GM10847 (cell line): ENCODE data around the gene NOL4L.

Experiments
- POLR2A ChIP-seq: IDR thresholded peaks from 2 replicates; pipeline ENCODE4 v1.6.1; 2011; ENCODE audit not compliant: insufficient read length; ENCODE audit errors: extremely low read depth

Gene NOL4L

DNA sequence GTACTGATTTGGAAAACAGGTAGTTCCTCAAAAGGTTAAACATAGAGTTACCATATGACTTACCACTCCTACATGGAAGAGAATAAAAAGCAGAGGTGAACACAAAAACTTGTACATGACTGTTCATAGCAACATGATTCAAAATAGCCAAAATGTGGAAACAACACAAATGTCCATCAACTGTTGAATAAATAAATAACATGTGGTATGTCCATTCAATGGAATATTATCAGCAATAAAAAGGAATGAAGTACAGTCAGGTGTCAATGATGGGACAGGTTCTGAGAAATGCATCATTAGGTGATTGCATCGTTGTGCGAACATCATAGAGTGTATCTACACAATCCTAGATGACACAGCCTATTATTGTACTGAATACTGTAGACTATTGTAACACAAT lies 35.3 kb downstream of the NOL4L start:
- no peak for TF ChIP-seq POLR2A

DNA sequence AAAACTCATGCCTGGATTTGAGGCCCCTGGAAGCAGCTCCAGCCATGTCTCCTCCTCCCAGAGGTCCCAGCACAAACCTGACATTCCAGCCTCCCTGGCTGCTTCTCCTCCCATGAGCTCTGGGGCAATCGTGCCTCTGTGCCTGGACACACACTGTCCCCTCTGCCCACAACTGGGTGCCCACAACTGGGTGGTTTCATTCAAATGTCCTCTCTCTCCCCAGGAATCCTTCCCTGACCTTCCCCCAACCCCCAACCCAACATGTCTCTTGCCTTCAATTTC lies 37.4 kb downstream of the NOL4L start:
- no peak for TF ChIP-seq POLR2A

DNA sequence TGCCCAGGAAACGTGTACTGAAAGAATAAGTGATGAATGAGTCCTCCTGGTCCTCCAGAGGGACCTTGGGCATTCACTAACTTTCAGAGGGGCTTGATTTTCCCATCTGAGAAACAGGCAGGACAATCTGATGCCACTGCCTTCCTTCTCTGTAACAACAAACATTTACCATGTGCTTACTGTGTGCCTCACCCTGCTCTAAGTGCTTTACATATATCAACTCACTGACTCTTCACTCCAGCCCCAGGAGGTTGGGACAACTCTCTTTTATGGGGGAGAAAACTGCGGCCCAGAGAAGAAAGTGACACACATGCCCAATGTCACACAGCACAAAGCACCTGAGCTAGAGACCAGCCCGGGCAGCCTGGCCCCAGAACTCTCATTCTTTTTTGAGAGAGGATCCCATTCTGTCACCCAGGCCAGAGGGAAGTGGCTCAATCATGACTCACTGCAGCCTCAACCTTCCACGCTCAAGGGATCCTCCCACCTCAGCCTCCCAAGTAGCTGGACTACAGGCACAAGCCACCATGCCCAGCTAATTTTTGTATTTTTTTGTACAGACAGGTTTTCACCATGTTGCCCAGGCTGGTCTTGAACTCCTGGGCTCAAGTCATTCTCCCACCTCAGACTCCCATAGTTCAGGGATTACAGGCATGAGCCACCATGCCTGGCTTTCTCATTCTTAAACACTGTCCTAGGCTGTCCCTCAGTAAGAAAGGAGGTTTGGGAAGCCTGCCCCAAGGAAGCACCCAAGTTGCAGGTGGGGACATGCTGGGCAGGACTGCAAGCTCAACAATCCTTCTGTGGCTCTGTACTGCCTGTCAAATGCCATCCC lies 38.0 kb downstream of the NOL4L start:
- TF ChIP-seq POLR2A = no peak

DNA sequence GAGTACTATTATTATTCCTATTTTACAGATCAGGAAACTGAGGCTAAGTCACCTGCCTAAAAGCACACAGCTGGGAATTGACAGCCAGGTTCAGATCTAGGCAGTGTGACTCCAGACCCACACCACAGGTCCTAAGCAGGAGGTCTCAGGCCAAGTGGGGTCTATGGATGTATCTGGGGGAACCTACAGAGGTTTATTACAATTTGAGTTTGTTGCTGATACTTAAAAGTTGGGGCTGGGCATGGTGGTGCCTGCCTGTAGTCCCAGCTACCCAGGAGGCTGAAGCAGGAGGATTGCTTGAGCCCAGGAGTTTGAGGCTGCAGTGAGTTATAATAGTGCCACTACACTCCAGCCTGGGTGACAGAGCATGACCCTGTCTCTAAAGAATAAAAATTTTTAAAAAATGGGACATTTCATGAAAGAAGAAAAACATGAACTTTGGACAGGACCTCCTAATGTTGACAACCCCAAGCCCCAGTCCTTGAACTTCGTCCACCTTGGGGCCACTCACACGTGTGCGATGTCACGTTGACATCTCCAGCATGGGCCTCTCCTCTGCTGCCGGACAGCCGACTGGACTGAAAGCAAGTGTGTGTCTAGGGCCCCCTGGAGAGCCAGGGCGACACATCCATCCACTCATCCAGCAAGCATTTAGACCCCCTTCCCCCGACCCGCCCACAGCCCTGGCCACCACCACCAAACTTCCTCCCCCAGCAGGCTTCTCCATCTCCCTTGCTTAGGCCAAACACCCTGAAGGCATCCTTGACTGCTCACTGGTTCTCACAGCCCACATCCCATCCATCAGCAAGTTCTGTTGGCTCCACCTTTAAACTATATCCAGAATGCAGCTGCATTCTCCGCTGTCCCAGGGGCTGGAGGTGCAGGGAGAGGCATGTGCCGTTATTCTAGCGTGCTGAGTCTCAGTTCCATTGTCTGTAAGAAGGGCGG lies 40.0 kb downstream of the NOL4L start:
- TF ChIP-seq POLR2A = no peak

DNA sequence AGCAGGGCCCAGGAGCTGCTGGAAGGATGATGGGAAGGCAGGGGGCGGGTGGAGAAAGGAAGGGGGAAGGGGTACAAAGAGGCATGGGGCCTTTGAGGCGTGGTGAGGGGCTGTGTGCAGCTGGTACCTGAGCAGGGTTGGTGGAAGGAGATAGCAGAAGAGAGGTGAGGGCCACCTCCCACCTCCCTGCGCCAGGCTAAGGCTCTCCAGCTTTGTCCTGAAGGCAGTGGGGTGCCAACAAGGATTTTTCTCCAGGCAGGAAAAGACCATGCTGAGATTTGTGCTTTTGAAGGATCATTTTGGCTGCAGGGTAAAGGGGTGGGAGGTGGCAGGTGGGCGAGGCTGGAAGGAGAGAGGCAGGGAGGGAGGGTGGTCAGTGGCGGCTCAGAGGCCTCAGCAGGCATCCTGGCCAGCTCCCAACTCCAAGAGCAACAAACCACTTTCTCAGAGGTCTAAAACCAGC lies 40.8 kb downstream of the NOL4L start:
- TF ChIP-seq POLR2A = no peak

DNA sequence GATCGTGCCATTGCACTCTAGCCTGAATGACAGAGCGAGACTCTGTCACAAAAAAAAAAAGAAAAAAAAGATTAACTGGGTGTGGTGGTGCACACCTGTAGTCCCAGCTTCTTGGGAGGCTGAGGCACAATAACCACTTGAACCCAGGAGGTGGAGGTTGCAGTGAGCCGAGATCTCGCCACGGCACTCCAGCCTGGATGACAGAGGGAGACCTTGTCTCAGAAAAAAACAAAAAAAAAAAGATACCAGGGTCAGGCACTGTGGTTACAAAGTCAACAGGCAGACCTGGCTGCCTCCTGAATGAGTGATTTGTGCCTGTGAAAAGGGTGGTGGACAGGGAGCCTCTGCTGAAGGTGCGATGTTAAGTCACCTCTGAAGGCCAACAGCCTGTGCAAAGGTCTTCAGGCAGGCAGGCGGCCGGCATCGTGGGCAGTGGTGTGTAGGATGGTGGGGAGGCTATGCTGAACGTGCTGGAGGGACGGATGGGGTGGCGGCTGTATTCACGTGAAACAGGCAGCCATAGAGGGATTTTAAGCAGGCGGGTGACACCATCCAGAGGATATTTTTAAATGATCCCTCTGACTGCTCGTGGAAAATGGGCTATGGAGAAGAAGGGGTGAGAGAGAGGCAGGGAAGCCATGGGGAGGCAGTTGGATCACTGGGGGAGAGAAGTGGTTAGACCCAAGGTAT lies 41.4 kb downstream of the NOL4L start:
- no peak for TF ChIP-seq POLR2A

DNA sequence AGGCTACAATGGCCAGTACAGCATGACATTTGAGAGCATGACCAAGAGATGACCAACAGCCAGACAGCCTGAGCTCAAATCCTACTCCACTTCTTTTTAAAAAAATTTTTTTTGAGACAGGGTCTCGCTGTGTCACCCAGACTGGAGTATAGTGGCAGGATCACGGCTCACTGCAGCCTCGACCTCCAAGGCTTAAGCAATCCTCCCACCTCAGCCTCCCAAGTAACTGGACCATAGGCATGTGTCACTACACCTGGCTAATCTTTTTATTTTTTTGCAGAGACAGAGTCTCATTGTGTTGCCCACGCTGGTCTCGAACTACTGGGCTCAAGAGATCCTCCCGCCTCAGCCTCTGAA lies 42.9 kb downstream of the NOL4L start:
- no peak for TF ChIP-seq POLR2A

DNA sequence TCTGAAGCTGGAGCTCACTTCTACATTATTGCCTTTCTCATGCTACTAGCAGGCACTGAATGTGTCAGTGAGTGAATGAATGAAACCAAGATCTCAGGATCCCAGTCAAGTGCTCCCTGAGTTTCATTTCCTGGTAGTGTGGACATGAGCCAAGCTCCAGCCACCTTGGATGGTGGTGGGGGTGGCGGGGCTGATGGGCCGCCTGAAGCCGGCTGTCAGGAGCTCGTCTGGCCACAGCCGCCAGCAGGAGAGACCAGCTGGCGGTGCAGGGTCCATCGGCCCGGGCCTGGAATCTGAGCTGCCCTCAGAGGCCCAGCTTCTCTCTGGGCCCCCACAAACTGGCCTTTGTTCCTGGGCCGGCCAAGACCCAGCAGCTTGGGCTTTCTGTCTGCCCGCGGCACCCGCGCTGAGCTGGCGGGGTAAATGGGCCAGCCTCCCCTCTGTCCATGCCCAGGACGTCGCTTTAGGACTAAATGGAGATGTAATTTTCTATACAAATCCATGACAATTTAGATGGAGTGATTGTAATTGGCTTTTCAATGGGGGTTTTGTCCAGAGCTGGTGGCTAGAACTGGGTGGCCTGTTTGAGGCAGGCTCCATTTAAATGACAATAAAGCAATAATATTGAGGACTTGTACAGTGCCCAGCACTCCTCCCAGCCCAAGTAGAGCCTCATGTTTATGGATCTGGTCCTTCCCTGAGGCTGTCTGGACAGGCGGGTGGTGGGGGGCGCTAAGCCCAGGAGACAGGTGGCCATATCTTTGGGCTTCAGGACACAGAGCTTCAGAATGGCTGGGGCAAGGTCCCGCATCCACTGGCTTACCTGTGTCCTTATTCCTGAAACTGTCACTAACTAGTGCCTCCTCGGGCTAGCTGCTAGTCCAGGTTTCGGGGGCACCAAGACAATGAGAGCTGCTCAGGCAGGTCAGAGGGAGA lies 43.5 kb downstream of the NOL4L start:
- no peak for TF ChIP-seq POLR2A

DNA sequence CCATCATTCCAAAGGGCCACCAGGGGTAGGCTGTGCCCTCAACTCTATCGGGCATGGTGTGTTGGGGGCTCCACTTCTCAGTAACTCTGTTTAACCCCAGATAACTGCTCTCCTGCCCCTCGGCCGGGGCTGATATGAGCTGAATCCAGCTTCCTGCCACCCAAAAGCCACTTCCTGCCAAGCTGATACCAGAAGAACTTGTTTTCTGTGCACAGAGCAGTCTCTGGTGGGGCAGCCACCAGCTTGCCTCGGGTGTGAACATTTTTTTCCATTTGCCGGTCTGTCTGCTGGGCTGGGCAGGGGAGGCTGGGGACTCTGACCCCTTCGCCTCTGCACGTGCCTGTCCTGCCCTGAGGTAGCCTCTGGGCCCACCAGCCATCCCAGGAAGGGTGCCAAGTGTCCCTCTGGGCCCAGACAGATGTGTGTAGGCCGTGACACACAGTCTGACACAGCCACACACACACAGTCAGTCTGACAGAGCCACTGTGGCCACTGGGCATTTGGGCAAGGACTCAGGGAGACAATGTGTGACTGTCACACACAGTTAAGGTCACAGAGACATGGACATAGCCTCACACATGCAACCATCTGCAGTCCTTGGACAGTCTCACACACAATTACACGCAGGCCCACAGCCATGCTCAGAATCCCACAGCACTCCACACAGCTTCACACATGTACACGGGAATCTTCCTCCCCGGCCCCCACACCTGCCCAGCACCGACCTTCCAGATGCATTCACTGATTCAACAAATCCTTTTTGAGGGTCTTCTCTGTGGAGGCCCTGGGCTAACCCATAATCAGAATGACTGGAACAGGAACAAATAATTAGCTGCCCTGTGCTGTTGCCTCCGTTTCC lies 45.1 kb downstream of the NOL4L start:
- no peak for TF ChIP-seq POLR2A

DNA sequence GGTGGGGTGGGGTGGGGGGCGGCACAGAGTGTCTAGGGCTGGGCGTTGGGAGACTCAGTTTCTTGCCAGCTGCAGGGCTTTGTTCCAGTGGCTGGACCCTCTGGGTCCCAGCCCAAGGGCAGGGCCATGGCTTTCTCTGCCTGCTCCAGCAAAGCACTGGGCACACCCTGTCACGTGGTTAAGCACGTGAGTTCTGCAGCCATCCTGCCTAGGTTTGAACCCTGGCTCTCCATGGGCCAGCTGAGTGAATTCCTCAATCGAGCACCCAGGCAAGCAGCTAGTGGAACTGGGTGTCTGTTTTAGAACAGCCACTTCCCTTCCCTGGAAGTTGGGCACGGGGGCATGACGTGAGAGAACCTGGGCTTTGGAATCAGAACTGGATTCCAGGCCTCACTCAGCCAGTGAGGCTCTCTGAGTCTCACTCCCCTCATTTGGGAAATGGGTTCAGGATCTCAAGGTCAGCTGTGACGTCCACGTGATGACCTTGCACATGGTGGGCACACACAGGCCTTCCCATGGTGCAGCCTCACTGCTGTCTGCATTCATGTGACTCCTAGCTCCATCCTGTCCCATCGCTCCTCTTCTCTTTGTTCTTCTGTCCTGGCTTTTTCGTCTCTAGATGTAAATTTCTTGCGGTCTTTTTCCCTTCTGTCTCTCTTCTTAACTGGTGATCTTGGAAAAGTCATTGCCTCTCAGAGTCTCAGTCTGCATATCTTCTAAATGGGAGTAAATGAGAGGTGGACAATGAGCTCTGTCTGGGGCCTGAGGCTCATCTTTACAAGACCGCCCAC lies 45.9 kb downstream of the NOL4L start:
- TF ChIP-seq POLR2A = no peak

DNA sequence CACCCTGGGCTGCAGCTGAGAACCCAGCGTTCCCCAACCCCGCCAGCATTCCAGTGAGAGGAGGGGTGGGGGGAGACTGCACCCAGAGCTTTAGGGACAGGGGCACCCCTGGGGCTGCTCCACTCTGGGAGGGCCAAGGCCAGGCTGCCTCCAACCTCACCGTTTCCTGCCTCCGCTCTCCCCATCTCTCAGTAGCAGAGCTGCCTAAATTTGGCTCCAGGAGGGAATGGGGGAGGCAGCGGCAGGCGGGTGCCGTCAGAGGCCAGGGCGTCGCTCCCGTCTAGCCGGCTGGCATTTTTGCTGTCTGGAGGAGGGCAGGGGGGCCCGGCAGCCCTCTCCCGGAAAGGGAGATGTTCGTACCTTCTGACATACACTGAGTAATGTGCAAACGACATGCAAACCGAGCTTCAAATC lies 46.6 kb downstream of the NOL4L start:
- TF ChIP-seq POLR2A = no peak

DNA sequence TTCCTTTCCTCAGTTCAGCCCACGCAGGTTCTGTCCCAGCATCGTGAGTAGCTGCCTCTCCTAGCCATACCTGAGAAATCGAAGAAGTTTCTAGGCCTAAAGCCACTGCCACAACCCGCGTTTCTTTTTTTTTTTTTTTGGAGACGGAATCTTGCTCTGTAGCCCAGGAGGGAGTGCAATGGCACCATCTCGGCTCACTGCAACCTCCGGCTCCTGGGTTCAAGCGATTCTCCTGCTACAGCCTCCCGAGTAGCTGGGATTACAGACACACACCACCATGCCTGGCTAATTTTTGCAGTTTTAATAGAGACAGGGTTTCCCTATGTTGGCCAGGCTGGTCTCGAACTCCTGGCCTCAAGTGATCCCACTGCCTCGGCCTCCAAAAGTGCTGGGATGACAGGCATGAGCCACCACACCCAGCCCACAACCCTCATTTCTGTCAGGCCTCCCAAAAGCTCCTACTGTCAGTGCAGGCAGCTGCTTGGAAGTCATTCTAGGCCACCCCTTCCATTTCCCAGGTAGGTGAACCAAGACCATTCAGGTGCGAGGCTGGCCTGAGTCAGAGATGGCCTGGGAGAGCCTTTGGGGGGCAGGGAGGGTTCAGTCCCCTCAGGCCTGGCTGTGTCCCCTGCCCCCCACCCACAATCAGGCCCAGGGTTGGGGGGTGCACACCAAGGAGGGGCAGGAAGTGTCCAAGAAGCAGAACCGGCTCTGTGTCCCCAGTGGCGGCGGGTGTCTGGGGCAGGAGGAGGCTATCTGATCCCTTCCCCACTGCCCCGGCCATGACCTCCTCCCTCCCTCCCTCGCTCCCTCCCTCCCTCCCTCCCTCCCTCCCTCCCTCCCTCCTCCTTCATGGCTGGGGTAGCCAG lies 47.2 kb downstream of the NOL4L start:
- no peak for TF ChIP-seq POLR2A
